Omental fat pad (tissue), 4 donors: ENCODE measurements around the gene FNDC8. TPM values are rescaled to one million over a fixed set of nuclear protein-coding genes. Genes with fewer than 3 reads are reported as not detected.
"Not testable (repeated sequence)": the region's sequence is repeated elsewhere in the genome, so short reads cannot be mapped to it uniquely, and the experiment has no call there.

Source experiments
- ATAC-seq: fragments of 150-250 bp; one replicate; pipeline ENCODE4 v1.9.1; 2016; ENCODE audit warnings: mild to moderate bottlenecking, moderate library complexity; ENCODE audit not compliant: low FRiP score
- DNase-seq: peaks from one replicate; pipeline ENCODE4 v3.0.0-alpha.2; 2019; ENCODE audit warnings: low spot score
- total RNA-seq, 4 donors: library from RNA; depleted of rRNA; stranded (reverse); fragments of >200 nt; gene quantifications; one replicate each; pipeline ENCODE4 v1.1.0, GENCODE V29; 2016
- TF ChIP-seq, protein P1 (sequence below), 3 donors: fragments of 450-650 bp; IDR thresholded peaks; one replicate each; pipeline ENCODE4 v1.5.1; 2016 to 2017; ENCODE audit warnings: antibody characterized with exemption in 3 of 3, mild to moderate bottlenecking in 3 of 3, moderate library complexity in 2 of 3

Gene FNDC8
- total RNA-seq, 4 donors from 2014 or later: not detected

DNA sequence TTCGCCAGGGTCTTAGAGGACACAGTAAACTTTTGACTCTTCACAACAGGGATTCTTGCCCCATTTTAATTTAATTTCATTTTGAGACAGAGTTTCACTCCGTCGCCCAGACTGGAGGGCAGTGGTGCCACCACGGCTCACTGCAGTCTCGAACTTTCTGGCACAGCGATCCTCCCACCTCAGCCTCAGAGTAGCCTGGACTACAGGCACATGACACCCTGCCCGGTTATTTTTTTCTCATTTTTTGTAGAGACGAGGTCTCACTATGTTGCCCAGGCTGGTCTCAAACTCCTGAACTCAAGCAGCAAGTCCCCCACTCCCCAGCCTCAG is 21.0 kb downstream of the FNDC8 start:
- TF ChIP-seq, protein P1, sequence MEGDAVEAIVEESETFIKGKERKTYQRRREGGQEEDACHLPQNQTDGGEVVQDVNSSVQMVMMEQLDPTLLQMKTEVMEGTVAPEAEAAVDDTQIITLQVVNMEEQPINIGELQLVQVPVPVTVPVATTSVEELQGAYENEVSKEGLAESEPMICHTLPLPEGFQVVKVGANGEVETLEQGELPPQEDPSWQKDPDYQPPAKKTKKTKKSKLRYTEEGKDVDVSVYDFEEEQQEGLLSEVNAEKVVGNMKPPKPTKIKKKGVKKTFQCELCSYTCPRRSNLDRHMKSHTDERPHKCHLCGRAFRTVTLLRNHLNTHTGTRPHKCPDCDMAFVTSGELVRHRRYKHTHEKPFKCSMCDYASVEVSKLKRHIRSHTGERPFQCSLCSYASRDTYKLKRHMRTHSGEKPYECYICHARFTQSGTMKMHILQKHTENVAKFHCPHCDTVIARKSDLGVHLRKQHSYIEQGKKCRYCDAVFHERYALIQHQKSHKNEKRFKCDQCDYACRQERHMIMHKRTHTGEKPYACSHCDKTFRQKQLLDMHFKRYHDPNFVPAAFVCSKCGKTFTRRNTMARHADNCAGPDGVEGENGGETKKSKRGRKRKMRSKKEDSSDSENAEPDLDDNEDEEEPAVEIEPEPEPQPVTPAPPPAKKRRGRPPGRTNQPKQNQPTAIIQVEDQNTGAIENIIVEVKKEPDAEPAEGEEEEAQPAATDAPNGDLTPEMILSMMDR (IDR thresholded peaks at IDR 0.05): no peak
- DNase-seq (no peak), ATAC-seq (no peak)

DNA sequence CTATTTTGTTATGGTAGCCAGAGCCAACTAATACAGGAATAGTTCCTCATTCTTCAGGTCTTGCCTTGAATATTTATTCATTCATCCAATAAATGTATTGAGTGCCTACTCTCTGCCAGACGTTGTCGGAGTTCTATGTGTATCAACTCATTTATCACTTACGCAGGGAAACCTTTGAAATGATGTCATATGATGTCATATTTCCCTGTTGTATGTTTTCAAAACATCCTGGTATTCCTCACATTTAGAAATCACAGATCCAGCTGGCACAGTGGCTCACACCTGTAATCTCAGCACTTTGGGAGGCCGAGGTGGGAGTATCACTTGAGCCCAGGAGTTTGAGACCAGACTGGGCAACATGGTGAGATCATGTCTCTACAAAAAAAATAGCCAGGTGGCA is 23.4 kb downstream of the FNDC8 start:
- ATAC-seq (no peak), DNase-seq (no peak)
- TF ChIP-seq, protein P1 (IDR thresholded peaks at IDR 0.05): no peak

DNA sequence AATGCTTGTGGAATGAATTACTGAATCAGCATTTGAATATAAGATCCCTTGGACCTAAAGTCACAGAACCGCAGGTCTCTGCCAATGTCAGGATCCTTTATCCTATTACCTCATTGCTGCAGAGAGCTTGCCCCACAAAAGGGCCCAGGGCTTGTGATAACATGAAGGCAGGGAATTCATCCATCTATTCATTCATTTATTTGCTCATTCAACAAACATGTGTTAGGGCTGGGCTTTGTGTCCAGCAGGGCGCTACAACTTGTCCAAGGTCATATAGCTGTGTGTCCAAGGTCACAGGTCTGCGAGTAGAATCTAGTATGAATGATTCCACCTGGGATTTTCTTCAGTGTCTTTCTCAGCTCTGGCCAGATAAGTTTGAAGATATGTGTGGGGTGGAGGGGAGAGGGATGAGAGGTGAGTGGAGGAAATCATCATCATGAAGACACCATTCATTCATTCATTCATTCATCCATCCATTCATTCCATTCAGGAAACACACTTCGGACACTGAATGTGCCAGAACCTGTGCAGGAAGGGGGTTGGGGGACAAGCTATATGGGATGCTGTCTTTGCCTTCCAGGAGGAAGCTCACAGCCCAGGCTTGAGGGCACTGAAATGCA is 24.9 kb downstream of the FNDC8 start:
- ATAC-seq (no peak), DNase-seq (no peak)
- TF ChIP-seq, protein P1 (IDR thresholded peaks at IDR 0.05): no peak

DNA sequence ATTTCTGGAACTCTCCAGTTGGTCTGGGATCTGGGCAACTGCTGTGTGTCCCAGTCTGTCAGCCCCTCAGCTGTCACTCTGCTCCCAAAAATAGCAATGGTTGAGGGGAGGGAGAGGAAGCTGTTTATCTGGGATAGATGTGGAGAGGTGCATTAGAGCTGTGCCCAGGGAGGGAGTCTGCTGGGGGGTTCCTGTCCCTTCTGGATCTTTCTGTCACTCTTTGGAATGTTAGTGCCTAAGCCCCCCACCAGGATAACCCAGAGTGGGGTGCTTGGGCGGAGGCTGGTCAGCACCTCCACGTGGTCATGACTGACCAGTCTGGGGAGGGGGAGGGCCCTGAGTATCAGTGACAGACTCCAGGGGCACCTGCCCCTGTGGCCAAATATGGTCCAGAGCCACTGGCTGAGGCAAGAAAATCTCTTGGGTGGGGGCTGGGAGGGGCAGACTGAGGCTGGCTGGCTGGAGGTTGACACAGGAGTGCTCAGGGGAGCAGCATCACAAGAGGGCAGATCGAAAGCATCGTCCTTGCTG is 26.0 kb downstream of the FNDC8 start, which contains the start of gene UNC45B:
Gene UNC45B, plus strand, starts transcription at position 443 of the 531 bp plus-strand sequence. CDS start 447 bp downstream, outside the sequence.
- no peak for ATAC-seq
- TF ChIP-seq, protein P1 (IDR thresholded peaks at IDR 0.05): no peak
- no peak for DNase-seq

DNA sequence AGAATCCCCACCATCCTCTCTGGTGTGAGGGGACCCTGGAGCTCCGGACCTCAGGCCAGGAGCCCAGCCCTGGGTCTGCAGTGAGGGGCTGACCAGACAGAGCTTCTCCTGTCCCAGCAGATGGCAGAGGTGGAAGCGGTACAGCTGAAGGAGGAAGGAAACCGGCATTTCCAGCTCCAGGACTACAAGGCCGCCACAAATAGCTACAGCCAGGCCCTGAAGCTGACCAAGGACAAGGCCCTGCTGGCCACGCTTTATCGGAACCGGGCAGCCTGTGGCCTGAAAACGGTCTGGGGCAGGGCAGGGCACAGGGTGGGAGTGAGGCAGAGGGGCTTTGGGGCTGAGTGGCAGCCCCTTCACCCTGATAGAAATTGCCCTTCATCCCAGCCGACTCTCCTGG is 26.7 kb downstream of the FNDC8 start:
- TF ChIP-seq, protein P1 (IDR thresholded peaks at IDR 0.05): no peak
- ATAC-seq (no peak), DNase-seq (no peak)

DNA sequence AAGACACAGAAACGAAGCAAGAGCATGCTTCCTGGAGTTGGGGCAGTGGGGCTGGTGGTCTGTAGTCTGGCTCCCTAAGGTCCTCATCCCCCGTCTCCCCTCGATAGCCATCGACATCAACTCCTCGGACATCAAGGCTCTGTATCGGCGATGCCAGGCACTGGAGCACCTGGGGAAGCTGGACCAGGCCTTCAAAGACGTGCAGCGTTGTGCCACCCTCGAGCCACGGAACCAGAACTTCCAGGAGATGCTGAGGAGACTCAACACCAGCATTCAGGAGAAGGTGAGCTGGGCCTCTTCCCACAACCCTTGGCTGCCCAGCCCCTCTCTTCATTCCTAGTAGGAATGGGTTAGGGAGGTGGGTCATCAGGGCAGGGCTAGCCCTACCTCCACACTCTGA is 28.5 kb downstream of the FNDC8 start:
- no peak for ATAC-seq
- no peak for DNase-seq
- TF ChIP-seq, protein P1 (IDR thresholded peaks at IDR 0.05): no peak

DNA sequence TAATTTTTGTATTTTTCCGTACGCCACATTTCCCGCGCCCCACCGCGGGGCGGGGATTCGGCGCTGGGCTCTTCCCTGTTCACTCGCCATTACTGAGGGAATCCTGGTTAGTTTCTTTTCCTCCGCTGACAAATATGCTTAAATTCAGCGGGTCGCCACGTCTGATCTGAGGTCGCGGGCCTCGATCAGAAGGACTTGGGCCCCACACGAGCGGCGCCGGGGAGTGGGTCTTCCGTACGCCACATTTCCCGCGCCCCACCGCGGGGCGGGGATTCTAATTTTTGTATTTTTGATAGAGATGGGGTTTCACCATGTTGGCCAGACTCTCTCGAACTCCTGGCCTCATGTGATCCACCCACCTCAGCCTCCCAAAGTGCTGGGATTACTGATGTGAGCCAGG is 29.7 kb downstream of the FNDC8 start:
- DNase-seq, ATAC-seq: not testable (repeated sequence)
